GM23338 (cell line): ENCODE measurements around the gene SCFD2.

Experiments
- CTCF ChIP-seq, 2 experiments: fragments of 200-600 bp in 1 of 2; sonication (generic) in 1 of 2; conservative IDR thresholded peaks; 2 replicates each; pipeline versions ENCODE4 v1.5.1 to v1.6.1; 2016 to 2017; ENCODE audit warnings: antibody characterized with exemption in 2 of 2, low read depth in 2 of 2, mild to moderate bottlenecking in 2 of 2, moderate library complexity in 1 of 2
- EZH2 ChIP-seq: fragments of 200-600 bp; sonication (generic); IDR thresholded peaks from one replicate; pipeline ENCODE4 v1.8.0; 2017; ENCODE audit warnings: antibody characterized with exemption, mild to moderate bottlenecking, low read depth; ENCODE audit not compliant: unreplicated experiment
- POLR2AphosphoS5 ChIP-seq: IDR thresholded peaks from 2 replicates; pipeline ENCODE4 v1.6.1; 2016; ENCODE audit warnings: antibody characterized with exemption, low read depth

- TF ChIP-seq CTCF (conservative IDR thresholded peaks at IDR 0.05; ENCODE audit: low read depth in 2 of 2): no peak
- TF ChIP-seq EZH2: no peak
- no peak; the same call in 1 of the 2 replicates for TF ChIP-seq POLR2AphosphoS5
Measured at GRCh38 chr4:52867163-52867562, 498.7 kb downstream of the SCFD2 start.
